ENCODE data around the gene NACC2.

The NACC2 gene

GRCh38 chr9:136054798-136055714 lies 40.0 kb downstream of the NACC2 start:
- no peak for DNase-seq

- DNase-seq = no peak
Observed at GRCh38 chr9:136054146-136054545, 40.9 kb downstream of the NACC2 start.

- DNase-seq = no peak
Observed at GRCh38 chr9:136053757-136054142, 41.3 kb downstream of the NACC2 start.

GRCh38 chr9:136052991-136053756 lies 41.9 kb downstream of the NACC2 start:
- no peak for DNase-seq

- DNase-seq = no peak
Observed at GRCh38 chr9:136052472-136052880, 42.6 kb downstream of the NACC2 start.

GRCh38 chr9:136051837-136052471 lies 43.1 kb downstream of the NACC2 start:
- peak; percentile 49 for DNase-seq

- DNase-seq = no peak
Observed at GRCh38 chr9:136051453-136051836, 43.6 kb downstream of the NACC2 start.

GRCh38 chr9:136050701-136051452 lies 44.2 kb downstream of the NACC2 start:
- no peak for DNase-seq

- DNase-seq = no peak
Observed at GRCh38 chr9:136050266-136050700, 44.8 kb downstream of the NACC2 start.

GRCh38 chr9:136049491-136050265 lies 45.4 kb downstream of the NACC2 start:
- no peak for DNase-seq

- no peak for DNase-seq
Observed at GRCh38 chr9:136048560-136049411, 46.3 kb downstream of the NACC2 start.

GRCh38 chr9:136047775-136048559 lies 47.1 kb downstream of the NACC2 start:
- no peak for DNase-seq

GRCh38 chr9:136047076-136047774 lies 47.9 kb downstream of the NACC2 start:
- DNase-seq = no peak

- no peak for DNase-seq
Observed at GRCh38 chr9:136046554-136046920, 48.6 kb downstream of the NACC2 start.

- DNase-seq = no peak
Observed at GRCh38 chr9:136045595-136046553, 49.2 kb downstream of the NACC2 start.

- no peak for DNase-seq
Observed at GRCh38 chr9:136044971-136045594, 50.0 kb downstream of the NACC2 start.

- DNase-seq = no peak
Observed at GRCh38 chr9:136044207-136044970, 50.7 kb downstream of the NACC2 start.
